GM10248 (cell line): Measurements from ENCODE around the gene EDEM1.

Source experiments
- CTCF ChIA-PET: fragments of 300-600 bp; sonication (Branson Sonifier 250); formaldehyde crosslinking; extraction: SDS; loops from one replicate; lab custom pipeline; 2021; ENCODE audit warnings: antibody characterized with exemption; lab: Yijun Ruan, JAX
- POLR2A ChIA-PET: fragments of 350-650 bp; sonication (Branson Sonifier 250); formaldehyde crosslinking; extraction: SDS; loops from one replicate; lab custom pipeline; 2020; ENCODE audit warnings: antibody characterized with exemption; lab: Yijun Ruan, JAX
- DNase-seq: peaks from one replicate; pipeline ENCODE4 v3.0.0; 2012; ENCODE audit errors: extremely low spot score
- CTCF ChIP-seq: IDR thresholded peaks from 2 replicates; pipeline ENCODE4 v1.5.1; 2012; ENCODE audit warnings: mild to moderate bottlenecking, low read depth; ENCODE audit errors: extremely low read depth, missing control alignments, control extremely low read depth

EDEM1 gene

DNA sequence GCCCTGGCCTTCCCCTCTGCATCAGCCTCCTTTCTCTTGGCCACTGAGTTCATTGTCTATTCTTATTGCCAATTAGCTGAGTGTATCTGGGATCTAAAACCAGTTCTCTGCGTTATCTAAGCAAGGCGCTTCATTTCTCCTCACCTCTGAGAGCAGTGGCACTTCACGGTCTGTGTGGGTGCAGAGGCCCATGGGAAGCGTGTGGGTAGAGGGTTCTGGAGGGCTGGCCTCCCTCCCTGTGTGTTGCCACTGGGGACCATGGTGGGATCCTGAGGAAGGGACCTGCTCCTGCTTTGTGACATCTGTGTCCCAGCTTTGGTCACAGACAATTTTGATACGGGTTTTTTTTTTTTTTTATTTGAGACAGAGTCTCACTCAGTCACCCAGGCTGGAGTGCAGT lies 32.7 kb downstream of the EDEM1 start:
- ChIA-PET CTCF (interaction anchor here (0.8 to 1.2 kb wide), 2 partner anchors 14 to 84 kb away, joined by 3 to 5 read pairs; no protein-coding TSS in a partner anchor), POLR2A (interaction anchor here (0.6 kb wide), 1 partner anchor 37 kb away, joined by 3 read pairs; no protein-coding TSS in a partner anchor)
- no peak for DNase-seq
- no peak for TF ChIP-seq CTCF

DNA sequence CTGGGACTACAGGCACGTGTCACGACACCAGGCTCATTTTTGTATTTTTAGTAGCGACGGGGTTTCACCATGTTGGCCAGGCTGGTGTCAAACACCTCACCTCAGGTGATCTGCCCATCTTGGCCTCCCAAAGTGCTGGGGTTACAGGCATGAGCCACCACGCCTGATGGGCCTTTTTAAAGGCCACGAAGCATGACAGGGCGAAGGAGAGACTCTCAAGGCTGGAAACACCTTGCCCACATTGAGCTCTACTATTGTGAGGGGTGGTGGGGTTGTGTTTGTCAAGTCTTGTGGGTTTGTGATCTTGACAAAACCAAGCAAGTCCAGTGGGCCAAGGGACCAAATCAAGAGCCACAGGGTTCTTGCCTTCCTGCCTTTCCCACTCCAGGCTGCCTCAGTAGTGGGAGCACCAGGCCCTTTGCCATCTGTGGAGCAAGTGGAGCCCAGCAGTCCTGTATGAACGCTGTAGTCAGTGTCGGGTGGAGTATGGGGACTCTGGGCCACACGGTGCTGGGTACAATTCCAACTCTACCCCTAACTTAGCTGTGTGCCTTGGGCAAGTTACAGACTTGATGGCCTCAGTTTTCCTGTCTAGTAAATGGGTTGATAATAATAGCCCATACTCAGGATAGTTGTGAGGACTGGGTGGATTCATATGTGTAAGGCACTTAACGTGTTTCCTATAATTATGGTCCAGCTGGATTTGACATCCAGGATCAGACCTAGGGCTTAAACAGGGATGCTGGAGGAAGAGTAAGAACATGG lies 33.3 kb downstream of the EDEM1 start:
- CTCF ChIA-PET, result interaction anchor here (0.8 to 2.9 kb wide), 3 partner anchors 13 to 84 kb away, joined by 3 to 14 read pairs (median 5); no protein-coding TSS in a partner anchor
- POLR2A ChIA-PET, result no interaction called here
- DNase-seq, result no peak
- no peak for TF ChIP-seq CTCF

DNA sequence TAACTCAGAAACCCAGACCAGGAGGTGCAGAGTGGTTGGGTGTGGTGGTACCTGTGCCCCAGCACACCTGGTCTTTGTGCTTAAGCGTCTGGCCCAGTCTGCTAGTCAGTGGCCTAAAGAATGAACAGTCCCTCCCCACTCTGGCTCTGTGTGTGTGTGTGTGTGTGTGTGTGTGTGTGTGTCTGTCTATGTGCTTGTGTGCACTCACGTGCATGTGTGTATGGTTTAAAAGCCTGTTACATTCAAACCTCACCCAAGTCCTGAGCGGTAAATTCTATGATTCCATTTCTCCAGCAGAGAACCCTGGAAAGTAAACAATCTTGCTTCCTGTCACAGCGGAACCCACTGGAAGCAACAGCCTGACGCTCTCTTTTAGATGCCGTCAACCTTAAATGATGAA lies 34.2 kb downstream of the EDEM1 start:
- CTCF ChIA-PET, result interaction anchor here (1.3 to 2.9 kb wide), 2 partner anchors 12 to 92 kb away, joined by 3 to 14 read pairs; no protein-coding TSS in a partner anchor
- no peak for TF ChIP-seq CTCF
- no peak for DNase-seq
- POLR2A ChIA-PET, result no interaction called here

DNA sequence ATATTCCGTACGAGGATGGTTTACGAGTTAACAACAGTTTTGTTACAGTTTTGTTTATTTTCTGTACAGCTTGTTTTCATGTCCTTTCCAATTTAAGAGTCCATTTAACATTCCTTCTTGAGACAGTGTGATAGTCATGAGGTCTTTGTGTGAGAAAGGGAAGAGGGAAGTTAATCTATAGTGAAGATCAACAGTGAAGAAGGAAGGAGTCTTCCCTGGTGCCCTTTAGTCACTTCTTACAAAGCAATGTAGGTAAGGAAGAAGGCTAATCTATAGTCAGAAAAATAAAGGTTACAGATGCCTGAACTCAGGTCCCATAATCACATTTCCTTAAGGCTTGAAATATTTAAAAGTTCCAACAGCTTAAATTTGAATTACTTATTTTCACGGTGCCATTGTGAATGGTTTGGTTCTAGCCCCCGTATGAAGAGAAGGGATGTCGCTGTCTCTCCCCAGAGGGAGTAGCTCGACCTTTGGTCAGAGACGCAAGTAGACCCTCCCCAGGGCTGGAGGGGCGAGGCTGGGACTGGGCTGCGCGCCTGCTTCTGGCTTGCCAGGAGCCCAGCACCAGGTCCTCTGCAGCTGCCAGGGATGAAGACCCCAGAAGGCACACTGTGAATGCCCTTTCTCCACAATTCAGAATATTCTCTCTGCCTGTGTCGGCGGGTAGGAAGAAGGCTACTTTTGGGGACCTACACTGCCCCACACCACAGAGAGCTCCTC lies 34.9 kb downstream of the EDEM1 start:
- TF ChIP-seq CTCF, result no peak
- no peak for DNase-seq
- POLR2A ChIA-PET, result no interaction called here
- CTCF ChIA-PET, result interaction anchor here (1.3 to 2.9 kb wide), 2 partner anchors 11 to 92 kb away, joined by 3 to 14 read pairs; no protein-coding TSS in a partner anchor

DNA sequence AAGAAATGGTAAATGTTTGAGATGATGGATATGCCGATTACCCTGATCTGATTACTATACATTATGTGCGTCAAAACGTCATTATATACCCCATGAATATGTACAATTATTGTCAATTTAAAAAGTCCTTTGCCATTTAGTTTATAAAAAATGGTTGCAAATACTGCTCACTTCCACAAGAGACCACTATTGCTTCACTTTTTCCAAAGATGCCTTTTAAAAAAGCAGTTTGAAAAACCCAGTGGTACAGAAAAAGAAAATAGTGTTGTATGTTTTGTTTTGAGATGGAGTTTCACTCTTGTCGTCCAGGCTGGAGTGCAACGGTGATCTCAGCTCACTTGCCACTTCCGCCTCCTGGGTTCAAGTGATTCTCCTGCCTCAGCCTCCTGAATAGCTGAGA lies 39.3 kb downstream of the EDEM1 start:
- peak; percentile 35 for DNase-seq

More for the DNA sequence above, 39.3 kb downstream of the EDEM1 start:
- POLR2A ChIA-PET, result no interaction called here
- TF ChIP-seq CTCF, result peak; percentile 48
- CTCF ChIA-PET, result interaction anchor here (0.6 to 1.9 kb wide), 10 partner anchors 8 to 504 kb away, joined by 3 to 10 read pairs (median 3); no protein-coding TSS in a partner anchor
